HG03108 (cell line): ENCODE data around the gene UCK1.
"Not testable (repeated sequence)": the region's sequence is repeated elsewhere in the genome, so short reads cannot be mapped to it uniquely, and the experiment has no call there.

Experiments used
- ATAC-seq: cut with Tn5 transposase; IDR thresholded peaks from one replicate; pipeline ENCODE4 v1.9.1; 2021; ENCODE audit warnings: moderate library complexity; ENCODE audit not compliant: unreplicated experiment

UCK1 gene

GRCh38 chr9:131554843-131555351 is 23.8 kb upstream of the UCK1 start:
- ATAC-seq = no peak

DNA sequence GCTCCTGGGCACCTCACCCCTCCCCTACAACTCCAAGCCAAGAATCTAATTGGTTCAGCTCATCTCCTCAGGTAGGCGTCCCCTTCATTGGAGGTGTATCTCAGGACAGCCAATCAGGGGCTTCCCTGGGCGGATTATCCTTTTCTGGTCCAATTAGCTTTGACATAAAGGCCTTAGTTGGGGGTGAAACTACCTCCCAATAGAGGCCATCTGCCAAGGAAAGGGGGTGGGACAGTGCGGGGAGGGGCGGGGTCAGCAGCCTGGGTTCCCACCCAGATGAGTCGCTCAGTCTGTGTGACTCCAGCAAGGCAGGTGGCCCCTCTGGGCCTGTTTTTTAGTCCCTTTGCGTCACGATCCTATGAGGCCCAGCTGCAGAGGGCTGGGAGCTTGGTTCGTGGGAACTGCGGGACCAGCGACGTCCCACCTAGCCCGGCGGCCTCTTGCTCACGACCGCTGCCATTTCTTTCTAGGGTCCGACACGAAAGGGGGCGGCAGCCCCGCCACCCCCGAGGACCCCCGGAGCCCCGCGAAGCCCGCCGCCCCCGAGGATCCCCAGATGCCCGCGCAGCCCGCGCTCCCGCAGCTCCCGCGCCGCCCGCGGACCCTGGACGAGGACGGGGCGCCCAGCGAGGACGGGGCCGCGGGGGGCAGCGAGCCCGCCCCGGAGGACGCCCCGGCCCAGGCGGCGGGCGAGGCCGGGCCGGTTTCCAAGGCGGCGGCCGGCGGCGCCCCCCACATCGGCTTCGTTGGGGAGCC is 23.2 kb upstream of the UCK1 start:
- ATAC-seq = no peak

- no peak for ATAC-seq
These were observed 21.0 kb upstream of the UCK1 start for GRCh38 chr9:131552030-131552429.

- ATAC-seq = not testable (repeated sequence)
These were observed 19.4 kb upstream of the UCK1 start for GRCh38 chr9:131550465-131550864.

- not testable (repeated sequence) for ATAC-seq
These were observed 18.1 kb upstream of the UCK1 start for GRCh38 chr9:131549186-131549585.

DNA sequence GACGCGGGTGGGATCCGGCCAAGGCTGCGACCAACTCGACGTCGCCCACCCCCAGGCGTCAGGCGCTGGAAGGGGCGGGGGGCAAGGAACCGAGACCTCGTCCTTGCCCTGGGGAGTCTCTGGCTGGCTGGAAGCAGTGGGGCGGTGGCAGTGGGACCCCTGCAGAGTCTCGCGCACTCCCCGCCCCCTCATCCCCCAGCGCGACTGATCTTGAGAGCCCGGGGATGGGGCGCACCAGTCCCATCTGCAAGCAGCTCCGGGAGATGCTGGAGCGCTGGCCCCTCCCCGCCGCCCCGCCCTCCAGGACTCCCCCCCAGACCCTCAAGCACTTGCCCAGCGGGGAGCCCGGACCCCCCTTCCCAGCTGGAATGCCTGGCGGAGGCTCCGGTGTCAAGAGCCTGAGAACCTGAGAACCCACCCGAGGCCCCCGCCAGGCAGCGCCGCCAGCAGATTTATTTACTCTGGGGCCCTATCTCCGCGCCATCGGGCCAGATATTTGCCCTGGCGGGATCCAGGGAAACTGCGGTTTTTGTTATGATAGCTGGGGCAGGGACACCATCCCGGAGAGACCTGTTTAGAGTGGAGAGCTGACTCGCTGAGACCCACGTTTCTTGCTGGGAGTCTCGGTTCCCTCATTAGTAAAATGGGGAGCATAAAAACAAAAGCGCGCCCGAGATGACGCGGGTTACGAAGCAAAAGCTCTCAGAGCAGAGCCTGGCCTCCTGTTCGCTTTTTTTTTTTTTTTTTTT is 15.4 kb upstream of the UCK1 start:
- no peak for ATAC-seq

DNA sequence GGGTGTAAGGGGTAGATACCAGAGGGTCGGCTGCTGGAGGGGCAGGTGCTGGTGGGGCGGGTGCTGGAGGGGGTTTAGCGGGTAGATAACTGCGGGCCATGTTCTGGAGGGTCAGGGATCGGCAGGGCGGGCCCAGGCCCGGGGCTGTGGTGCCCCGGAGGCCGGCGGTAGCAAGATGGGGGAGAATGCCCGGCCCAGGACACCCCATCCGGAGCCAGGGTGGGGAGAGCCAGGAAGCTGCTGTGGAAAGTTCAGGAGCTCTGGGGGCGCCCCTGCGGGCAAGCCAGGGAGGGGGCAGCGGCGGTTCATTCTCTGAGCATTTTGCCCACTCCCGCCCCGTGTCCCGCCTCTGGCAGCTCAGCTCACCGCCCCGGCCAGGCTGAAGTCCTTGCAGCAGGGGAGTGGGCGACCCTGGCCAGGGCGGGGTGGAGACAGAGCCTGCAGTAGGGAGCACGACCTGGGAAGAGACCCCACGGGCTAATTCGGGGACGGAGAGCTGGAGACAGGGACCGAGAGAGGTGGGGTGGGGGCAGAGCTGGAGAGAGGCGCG is 14.8 kb upstream of the UCK1 start:
- ATAC-seq = no peak

DNA sequence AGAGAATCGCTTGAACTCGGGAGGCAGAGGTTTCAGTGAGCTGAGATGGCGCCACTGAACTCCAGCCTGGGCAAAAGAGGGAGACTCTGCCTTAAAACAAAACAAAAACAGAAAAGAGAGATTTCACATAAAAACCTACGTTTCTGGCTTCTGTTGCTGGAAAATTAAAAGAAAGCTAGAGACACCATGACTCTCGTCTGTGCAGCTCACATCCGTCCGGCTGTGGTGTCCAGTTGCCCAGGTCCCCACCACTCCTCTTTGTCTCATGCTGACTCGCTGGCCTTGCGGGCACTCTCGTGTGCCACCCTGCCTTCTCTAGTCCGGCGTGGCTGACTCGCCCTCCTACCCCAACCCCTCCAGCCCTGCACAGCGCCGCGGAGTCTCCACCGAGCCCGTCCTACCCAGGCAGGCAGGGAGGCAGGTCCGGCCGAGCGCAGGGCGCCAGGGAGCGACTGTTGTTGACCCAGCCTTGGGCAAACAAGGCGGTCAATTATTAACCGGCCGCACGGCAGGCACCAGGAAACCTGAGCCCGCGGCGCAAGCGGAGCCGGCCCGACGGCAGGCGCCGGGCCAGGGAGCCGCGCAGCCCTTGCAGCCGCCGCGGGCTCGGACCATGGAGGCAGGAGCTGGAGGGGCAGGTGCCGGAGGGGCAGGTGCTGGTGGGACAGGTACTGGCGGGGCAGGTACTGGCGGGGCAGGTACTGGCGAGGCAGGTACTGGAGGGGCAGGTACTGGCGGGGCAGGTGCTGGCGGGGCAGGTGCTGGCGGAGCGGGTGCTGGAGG is 14.1 kb upstream of the UCK1 start, which contains the start of gene PRRT1B:
Gene PRRT1B, plus strand, starts transcription at position 521 of the 783 bp plus-strand sequence. Its CDS starts 93 bp downstream, at position 614.
- ATAC-seq = no peak

DNA sequence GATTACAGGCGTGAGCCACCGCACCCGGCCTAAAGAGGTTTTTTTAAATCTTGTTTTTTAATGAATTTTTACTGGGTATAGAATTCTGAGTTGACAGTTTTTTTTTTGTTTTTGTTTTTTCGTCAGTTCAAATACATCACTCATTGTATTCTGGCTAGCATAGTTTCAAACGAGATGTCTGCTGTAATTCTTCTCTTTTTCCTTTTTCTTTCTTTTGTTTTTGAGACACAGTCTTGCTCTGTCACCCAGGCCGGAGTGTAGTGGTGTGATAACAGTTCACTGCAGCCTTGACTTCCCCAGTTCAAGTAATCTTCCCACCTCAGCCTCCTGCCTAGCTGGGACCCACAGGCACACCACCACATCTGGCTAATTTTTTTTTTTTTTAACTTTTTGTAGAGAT is 12.1 kb upstream of the UCK1 start:
- no peak for ATAC-seq

GRCh38 chr9:131539223-131539923 is 8.3 kb upstream of the UCK1 start:
- ATAC-seq = no peak

DNA sequence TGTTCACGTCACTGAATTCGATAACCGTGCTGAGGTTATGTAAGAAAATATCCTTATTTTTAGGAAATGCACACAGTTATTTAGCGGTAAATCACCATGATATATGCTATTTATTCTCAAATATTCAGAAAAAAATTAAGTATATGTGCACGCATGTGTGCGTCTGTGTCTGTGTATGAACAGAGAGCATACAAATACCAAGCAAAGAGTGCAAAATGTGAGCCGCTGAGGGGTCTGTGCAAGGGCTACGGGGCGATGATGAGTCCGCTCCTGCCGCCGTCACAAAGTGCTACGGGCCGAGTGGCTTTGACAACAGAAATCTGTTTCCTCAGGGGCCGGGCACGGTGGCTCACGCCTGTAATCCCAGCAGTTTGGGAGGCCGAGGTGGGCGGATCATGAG is 6.9 kb upstream of the UCK1 start:
- ATAC-seq = no peak

GRCh38 chr9:131534721-131535237 is 3.7 kb upstream of the UCK1 start:
- ATAC-seq = no peak

DNA sequence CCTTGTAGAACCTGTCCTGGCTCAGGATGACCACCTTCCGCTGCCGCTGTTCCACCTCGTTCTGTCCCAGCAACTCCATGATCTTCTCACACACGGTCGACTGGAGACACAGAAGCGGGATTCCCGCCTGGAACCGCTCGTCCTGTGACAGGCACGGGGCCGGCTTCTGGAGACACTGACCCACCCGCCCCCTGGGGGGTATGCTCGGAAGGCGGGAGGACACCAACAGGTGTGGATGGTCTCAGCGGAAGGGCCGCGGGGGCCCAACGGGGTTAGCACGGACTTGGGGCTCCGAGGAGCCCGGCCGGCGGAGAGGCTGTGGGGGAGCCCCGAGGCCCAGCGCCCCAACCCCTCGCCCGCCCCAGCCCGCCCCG is 530 bp downstream of the UCK1 start:
- no peak for ATAC-seq

- no peak for ATAC-seq
These were observed 1.2 kb downstream of the UCK1 start for GRCh38 chr9:131529597-131530545.

DNA sequence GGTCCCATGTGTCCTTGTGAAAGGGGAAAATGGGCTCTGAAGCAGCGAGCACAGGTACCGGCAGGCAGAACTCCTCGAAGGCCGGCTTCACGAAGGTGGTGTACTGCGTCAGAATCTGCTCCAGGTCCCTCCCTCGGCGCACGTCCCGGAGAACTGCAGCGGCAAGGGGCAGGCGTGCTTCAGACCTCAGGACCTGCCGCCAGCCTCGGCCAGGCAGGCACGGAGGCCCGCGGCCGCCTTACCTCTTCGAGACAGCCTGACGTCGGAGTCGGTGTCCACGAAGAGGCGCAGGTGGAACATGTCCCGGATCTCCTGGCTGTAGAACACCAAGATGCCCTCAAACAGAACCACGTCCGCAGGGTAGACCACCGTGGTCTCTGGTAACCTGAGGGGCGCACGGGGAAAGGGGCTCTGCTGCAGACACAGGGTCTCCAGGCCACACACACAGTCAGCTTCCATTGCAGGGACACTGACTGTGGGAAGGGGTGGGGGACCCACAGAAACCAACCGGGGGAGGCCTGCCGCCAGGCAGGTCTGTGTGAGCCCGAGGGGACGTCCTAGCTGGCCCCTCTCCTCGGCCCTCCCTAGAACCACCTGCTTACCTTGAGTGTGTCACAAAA is 2.1 kb downstream of the UCK1 start:
- ATAC-seq = no peak

DNA sequence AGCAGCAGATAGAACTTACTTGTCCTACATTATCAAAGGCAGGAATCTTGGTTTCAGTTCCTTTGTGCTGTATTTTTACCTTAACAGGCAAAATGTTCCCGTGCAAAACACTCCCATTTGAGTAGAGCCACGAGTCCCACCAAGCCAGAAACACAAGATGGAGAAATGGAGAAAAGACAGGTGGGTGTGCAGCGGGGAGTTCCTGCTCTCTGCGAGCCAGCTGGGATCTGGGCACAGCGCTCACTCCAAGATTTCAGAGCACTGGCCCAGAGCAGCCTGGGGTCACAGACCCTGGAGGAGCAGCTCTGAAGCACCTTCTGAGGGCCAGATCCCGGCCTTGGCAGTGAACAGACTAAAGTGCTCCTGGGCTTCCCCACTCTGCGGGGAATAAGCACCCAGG is 2.9 kb downstream of the UCK1 start:
- no peak for ATAC-seq

DNA sequence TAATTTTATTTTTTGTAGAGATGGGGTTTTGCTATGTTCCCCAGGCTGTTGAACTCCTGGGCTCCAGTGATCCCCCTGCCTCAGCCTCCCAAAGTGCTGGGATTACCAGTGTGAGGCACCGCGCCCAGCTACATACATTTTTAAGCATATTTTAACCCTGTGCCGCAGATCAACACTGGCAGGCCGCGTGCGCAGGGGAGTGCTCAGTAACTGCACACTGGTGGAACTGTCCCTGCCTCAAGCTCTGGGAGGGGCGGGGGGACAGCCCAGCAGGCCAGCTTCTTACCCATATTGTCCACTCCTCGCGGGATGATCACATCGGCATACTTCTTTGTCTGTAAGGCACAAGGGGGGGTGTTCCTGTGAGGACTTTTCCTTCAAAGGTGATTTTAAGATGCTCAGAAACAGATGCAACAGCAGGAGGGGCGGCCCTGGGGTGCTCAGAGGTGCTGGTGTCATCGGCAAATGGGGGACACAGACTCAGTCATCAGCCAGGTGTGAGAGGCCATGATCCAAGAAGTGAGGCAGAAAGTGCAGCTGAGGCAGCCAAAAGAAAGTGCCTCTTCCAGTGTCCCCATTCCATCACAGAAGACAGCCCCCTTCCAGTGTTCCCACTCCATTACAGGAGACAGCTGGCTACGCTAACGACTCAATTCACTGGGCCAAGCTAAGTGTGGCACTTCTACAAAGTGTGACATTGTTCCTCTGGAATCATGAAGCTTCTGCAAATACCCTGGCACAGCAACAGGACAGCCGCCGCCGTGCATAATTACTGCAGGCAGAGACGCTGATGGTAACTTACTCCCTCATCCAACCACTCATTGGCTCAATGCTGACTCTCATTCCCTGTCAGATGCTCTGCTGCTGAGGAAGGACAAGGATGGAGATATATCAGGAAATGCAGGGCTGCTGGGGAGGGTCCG is 5.2 kb downstream of the UCK1 start:
- no peak for ATAC-seq
